OCI-LY1 (cell line): Measurements from ENCODE around the gene C22orf31.

Experiments used
- H2AFZ ChIP-seq: fragments of 200-600 bp; sonication (generic), shearing (Covaris generic); 2 replicates; pipeline ENCODE4 v1.6.0; 2014; ENCODE audit warnings: antibody characterized with exemption, mild to moderate bottlenecking, low read length
- H3F3A ChIP-seq: fragments of 200-600 bp; sonication (generic), shearing (Covaris generic); 2 replicates; pipeline ENCODE4 v1.6.0; 2014; ENCODE audit warnings: mild to moderate bottlenecking, antibody characterized with exemption, low read length, moderate library complexity; ENCODE audit not compliant: insufficient read depth
- H3K27ac ChIP-seq: fragments of 200-600 bp; sonication (generic); 2 replicates; pipeline ENCODE4 v1.5.1; 2014; ENCODE audit warnings: low read length, mixed run types, mild to moderate bottlenecking, low read depth; ENCODE audit not compliant: poor library complexity, severe bottlenecking
- H3K27me3 ChIP-seq: fragments of 200-600 bp; sonication (generic); 2 replicates; pipeline ENCODE4 v1.6.0; 2014; ENCODE audit warnings: antibody characterized with exemption, mild to moderate bottlenecking, low read length, moderate library complexity; ENCODE audit not compliant: insufficient read depth
- H3K36me3 ChIP-seq: fragments of 200-600 bp; sonication (generic); 2 replicates; pipeline ENCODE4 v1.6.1; 2014; ENCODE audit warnings: mild to moderate bottlenecking, antibody characterized with exemption, low read length, moderate library complexity, mixed read lengths; ENCODE audit not compliant: insufficient read depth
- H3K4me1 ChIP-seq: fragments of 200-600 bp; sonication (generic); 2 replicates; pipeline ENCODE4 v1.5.1; 2014; ENCODE audit warnings: mild to moderate bottlenecking, low read length, moderate library complexity; ENCODE audit not compliant: insufficient read depth, severe bottlenecking
- H3K4me2 ChIP-seq: fragments of 200-600 bp; sonication (generic), shearing (Covaris generic); 2 replicates; pipeline ENCODE4 v1.6.1; 2014; ENCODE audit warnings: low read length
- H3K4me3 ChIP-seq: fragments of 200-600 bp; sonication (generic); 2 replicates; pipeline ENCODE4 v1.5.1; 2014; ENCODE audit warnings: low read length, low read depth, mild to moderate bottlenecking, mixed read lengths; ENCODE audit not compliant: poor library complexity, severe bottlenecking
- H3K79me2 ChIP-seq: fragments of 200-600 bp; shearing (Covaris generic); 2 replicates; pipeline ENCODE4 v1.6.1; 2016; ENCODE audit warnings: mixed run types, low read length, mixed read lengths; ENCODE audit not compliant: insufficient read depth
- H3K9ac ChIP-seq: fragments of 200-600 bp; sonication (generic), shearing (Covaris generic); 2 replicates; pipeline ENCODE4 v1.6.1; 2014; ENCODE audit warnings: mild to moderate bottlenecking, low read length, mixed read lengths
- H3K9me2 ChIP-seq: fragments of 200-600 bp; sonication (generic), shearing (Covaris generic); 2 replicates; pipeline ENCODE4 v1.6.1; 2014; ENCODE audit warnings: low read depth, mild to moderate bottlenecking, low read length, mixed read lengths
- H3K9me3 ChIP-seq: fragments of 200-600 bp; shearing (Covaris generic); 2 replicates; pipeline ENCODE4 v1.6.1; 2014; ENCODE audit warnings: low read length, mixed read lengths
- H4K20me1 ChIP-seq: fragments of 200-600 bp; sonication (generic), shearing (Covaris generic); 2 replicates; pipeline ENCODE4 v1.6.0; 2016; ENCODE audit warnings: mild to moderate bottlenecking, low read length; ENCODE audit not compliant: insufficient read depth
- EZH2 ChIP-seq: fragments of 200-600 bp; sonication (generic), shearing (Covaris generic); IDR thresholded peaks from 2 replicates; pipeline ENCODE4 v1.8.0; 2017; ENCODE audit warnings: borderline replicate concordance, mixed run types, mild to moderate bottlenecking, antibody characterized with exemption, low read length, moderate library complexity, mixed read lengths
- TF ChIP-seq, protein P1 (sequence below): fragments of 200-600 bp; sonication (generic), shearing (Covaris generic); IDR thresholded peaks from 2 replicates; pipeline ENCODE4 v1.5.1; 2017; ENCODE audit warnings: mild to moderate bottlenecking, antibody characterized with exemption, low read length, moderate library complexity, mixed read lengths

The C22orf31 gene

DNA sequence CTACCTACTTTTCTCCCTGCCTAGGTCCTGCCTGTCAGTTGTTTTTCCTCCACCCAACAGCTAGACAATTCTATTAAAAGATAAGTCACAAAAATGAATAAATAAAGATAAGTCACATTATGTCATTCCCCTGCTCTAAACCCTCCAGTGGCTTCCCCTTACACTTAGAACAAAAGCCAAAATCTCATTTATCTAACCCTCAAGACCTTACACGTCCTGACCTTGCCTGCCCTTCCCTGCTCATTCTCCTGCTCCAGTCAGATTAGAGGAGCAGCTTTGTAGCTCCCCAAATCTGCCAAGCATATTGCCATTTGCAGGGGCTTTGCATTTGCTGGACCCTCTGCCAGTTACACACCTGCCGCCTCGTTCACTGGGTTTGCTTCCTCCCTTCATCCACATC, 27.9 kb upstream of the C22orf31 start:
- Histone ChIP-seq H3K79me2 (no peaks in the 10 kb centered on the region), H3K4me3 (no peak overlapping the region), H3K36me3 (no peaks in the 10 kb centered on the region), H4K20me1 (no peaks in the 10 kb centered on the region), H3K4me1 (no peaks in the 10 kb centered on the region), H3K27ac (no peak overlapping the region), H3K9me2 (no peaks in the 10 kb centered on the region), H3K9me3 (no peaks in the 10 kb centered on the region), H3K4me2 (no peak overlapping the region), H3K27me3 (no peaks in the 10 kb centered on the region), H2AFZ (no peak overlapping the region), H3F3A (no peaks in the 10 kb centered on the region), H3K9ac (no peak overlapping the region)
- TF ChIP-seq EZH2: no peak
- TF ChIP-seq, protein P1, sequence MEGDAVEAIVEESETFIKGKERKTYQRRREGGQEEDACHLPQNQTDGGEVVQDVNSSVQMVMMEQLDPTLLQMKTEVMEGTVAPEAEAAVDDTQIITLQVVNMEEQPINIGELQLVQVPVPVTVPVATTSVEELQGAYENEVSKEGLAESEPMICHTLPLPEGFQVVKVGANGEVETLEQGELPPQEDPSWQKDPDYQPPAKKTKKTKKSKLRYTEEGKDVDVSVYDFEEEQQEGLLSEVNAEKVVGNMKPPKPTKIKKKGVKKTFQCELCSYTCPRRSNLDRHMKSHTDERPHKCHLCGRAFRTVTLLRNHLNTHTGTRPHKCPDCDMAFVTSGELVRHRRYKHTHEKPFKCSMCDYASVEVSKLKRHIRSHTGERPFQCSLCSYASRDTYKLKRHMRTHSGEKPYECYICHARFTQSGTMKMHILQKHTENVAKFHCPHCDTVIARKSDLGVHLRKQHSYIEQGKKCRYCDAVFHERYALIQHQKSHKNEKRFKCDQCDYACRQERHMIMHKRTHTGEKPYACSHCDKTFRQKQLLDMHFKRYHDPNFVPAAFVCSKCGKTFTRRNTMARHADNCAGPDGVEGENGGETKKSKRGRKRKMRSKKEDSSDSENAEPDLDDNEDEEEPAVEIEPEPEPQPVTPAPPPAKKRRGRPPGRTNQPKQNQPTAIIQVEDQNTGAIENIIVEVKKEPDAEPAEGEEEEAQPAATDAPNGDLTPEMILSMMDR: no peak

DNA sequence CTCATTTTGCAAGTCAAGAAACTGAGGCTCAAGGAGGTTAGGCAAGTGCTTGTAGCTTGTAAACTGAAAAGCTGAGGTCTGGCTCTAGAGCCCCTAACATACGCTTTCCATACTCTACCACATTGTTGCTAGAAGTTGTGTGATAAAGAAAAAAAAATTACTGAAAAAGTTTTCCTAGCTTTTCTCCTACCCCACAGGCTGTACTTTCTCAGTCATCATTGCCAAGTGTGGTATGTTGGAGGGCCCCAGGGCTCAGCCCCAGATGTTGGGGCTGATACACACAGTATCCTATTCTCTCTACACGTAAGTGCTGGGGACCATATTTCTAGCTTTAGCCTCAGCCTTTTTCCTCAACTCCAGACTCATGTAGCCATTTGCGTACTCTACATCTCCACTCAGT, 27.2 kb upstream of the C22orf31 start:
- no peak overlapping the region for H3K4me3 ChIP-seq
- no peaks in the 10 kb centered on the region for H3K36me3 ChIP-seq
- no peak for TF ChIP-seq EZH2
- TF ChIP-seq, protein P1: no peak
- H3K9ac ChIP-seq: no peak overlapping the region
- no peak overlapping the region for H3K4me2 ChIP-seq
- H4K20me1 ChIP-seq: no peaks in the 10 kb centered on the region
- H3K27me3 ChIP-seq: no peaks in the 10 kb centered on the region
- no peaks in the 10 kb centered on the region for H3K4me1 ChIP-seq
- no peaks in the 10 kb centered on the region for H3F3A ChIP-seq
- no peak overlapping the region for H3K27ac ChIP-seq
- H3K79me2 ChIP-seq: no peaks in the 10 kb centered on the region
- H2AFZ ChIP-seq: no peak overlapping the region
- no peaks in the 10 kb centered on the region for H3K9me3 ChIP-seq
- H3K9me2 ChIP-seq: no peaks in the 10 kb centered on the region

DNA sequence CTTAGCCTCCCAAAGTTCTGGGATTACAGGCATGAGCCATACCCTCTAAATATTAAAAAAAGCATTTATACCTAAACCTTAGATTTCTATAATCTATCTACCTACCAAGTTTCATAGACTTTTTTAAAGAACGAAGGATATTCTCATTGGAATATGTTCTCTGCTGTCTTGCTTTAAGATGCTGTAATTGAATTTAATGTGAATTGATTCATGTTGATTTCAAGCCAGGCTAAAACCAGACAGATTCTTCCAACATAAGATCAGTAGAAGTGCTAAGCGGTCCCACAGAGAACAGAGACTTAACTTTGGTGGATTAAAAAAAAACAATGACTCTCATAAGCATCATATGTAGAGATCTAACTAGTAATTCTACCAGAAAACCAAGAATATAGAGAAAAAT, 25.4 kb upstream of the C22orf31 start:
- Histone ChIP-seq H3K79me2 (no peaks in the 10 kb centered on the region), H3K36me3 (no peaks in the 10 kb centered on the region), H3K9me3 (no peaks in the 10 kb centered on the region), H3K9ac (no peak overlapping the region), H3F3A (no peaks in the 10 kb centered on the region), H3K27ac (no peak overlapping the region), H3K4me2 (no peak overlapping the region), H2AFZ (no peak overlapping the region), H3K4me3 (no peak overlapping the region), H3K27me3 (no peaks in the 10 kb centered on the region), H3K4me1 (no peaks in the 10 kb centered on the region), H4K20me1 (no peaks in the 10 kb centered on the region), H3K9me2 (no peaks in the 10 kb centered on the region)
- TF ChIP-seq, protein P1: no peak
- no peak for TF ChIP-seq EZH2
